ENCODE results near the gene SPOCK2.

Gene SPOCK2

GRCh38 chr10:72058989-72059842 is 29.1 kb downstream of the SPOCK2 start (continued):
- TF ChIP-seq IKZF3 (tag by site-specific recombination; IDR thresholded peaks at IDR 0.05) (0 out of 2 replicates have a peak, but pooled peaks have one; percentile 34), ZNF837 (tag by site-specific recombination; IDR thresholded peaks at IDR 0.05) (no peak), YY1 (tag by site-specific recombination; IDR thresholded peaks at IDR 0.05) (no peak), GLIS2 (tag by site-specific recombination; IDR thresholded peaks at IDR 0.05) (peak; percentile 64; the same call in 1 of the 2 replicates), ZNF561 (tag by site-specific recombination; IDR thresholded peaks at IDR 0.05; ENCODE audit: borderline replicate concordance) (0 out of 2 replicates have a peak, but pooled peaks have one; percentile 31), ZNF626 (tag by site-specific recombination; IDR thresholded peaks at IDR 0.05) (no peak), ZNF785 (tag by site-specific recombination; IDR thresholded peaks at IDR 0.05) (no peak), REST (tag by site-specific recombination; IDR thresholded peaks at IDR 0.05) (no peak), ZNF174 (tag by site-specific recombination; IDR thresholded peaks at IDR 0.05) (no peak), ZNF24 (tag by site-specific recombination; IDR thresholded peaks at IDR 0.05) (no peak), ZNF473 (tag by site-specific recombination; IDR thresholded peaks at IDR 0.05) (no peak), ZFP37 (tag by site-specific recombination; IDR thresholded peaks at IDR 0.05) (no peak), ZNF138 (tag by site-specific recombination; IDR thresholded peaks at IDR 0.05; ENCODE audit: borderline replicate concordance) (no peak), SP7 (tag by site-specific recombination; IDR thresholded peaks at IDR 0.05) (peak; percentile 75), ZSCAN5A (tag by site-specific recombination; IDR thresholded peaks at IDR 0.05) (no peak), ZNF610 (tag by site-specific recombination; IDR thresholded peaks at IDR 0.05; ENCODE audit: borderline replicate concordance) (no peak), PRDM6 (tag by site-specific recombination; IDR thresholded peaks at IDR 0.05) (peak; percentile 84; the same call in 1 of the 2 replicates), REPIN1 (tag by site-specific recombination; IDR thresholded peaks at IDR 0.05; ENCODE audit: low read depth) (no peak), ZNF664 (tag by site-specific recombination; IDR thresholded peaks at IDR 0.05) (no peak)

- H3K27ac ChIP-seq (ENCODE audit: extremely low read depth, low read depth, low read length): no peak overlapping the region
- ChIA-PET CTCF (interaction anchor here (0.6 to 2.2 kb wide), 4 partner anchors 10 to 163 kb away, joined by 3 to 10 read pairs (median 6); no protein-coding TSS in a partner anchor), POLR2A (no interaction called here)
- no peaks in the 10 kb centered on the region for H3K9me3 ChIP-seq (ENCODE audit: control insufficient read depth, insufficient read depth, low read depth, low read length)
- no peaks in the 10 kb centered on the region for H3K36me3 ChIP-seq (ENCODE audit: control insufficient read depth in 2 of 2, insufficient read depth in 1 of 2, low read length in 2 of 2)
- no peak overlapping the region for H3K4me3 ChIP-seq (ENCODE audit: low read depth, low read length)
- H3K4me1 ChIP-seq (ENCODE audit: control insufficient read depth, insufficient read depth, low read length): peaks cover 13% of the 10 kb centered on the region
- no peak for TF ChIP-seq ZNF670 (tag by site-specific recombination; IDR thresholded peaks at IDR 0.05; ENCODE audit: low read depth)
- no peak for TF ChIP-seq ZNF521 (tag by site-specific recombination; IDR thresholded peaks at IDR 0.05)
- TF ChIP-seq PRDM1 (tag by site-specific recombination; IDR thresholded peaks at IDR 0.05): no peak
- TF ChIP-seq SP7 (tag by site-specific recombination; IDR thresholded peaks at IDR 0.05): no peak
- TF ChIP-seq PATZ1 (tag by site-specific recombination; IDR thresholded peaks at IDR 0.05): no peak
- no peak for TF ChIP-seq ZNF404 (tag by site-specific recombination; IDR thresholded peaks at IDR 0.05)
- no peak for TF ChIP-seq IKZF3 (tag by site-specific recombination; IDR thresholded peaks at IDR 0.05)
- no peak for TF ChIP-seq ZNF707 (tag by site-specific recombination; IDR thresholded peaks at IDR 0.05)
- TF ChIP-seq ZSCAN23 (tag by site-specific recombination; IDR thresholded peaks at IDR 0.05): no peak
- TF ChIP-seq ZNF558 (tag by site-specific recombination; IDR thresholded peaks at IDR 0.05): no peak
- TF ChIP-seq ZNF121 (tag by site-specific recombination; IDR thresholded peaks at IDR 0.05): no peak
- TF ChIP-seq ZNF302 (tag by site-specific recombination; IDR thresholded peaks at IDR 0.05; ENCODE audit: low read depth): no peak
Measured at GRCh38 chr10:72058347-72058898, 29.9 kb downstream of the SPOCK2 start.
